Stimulated activated CD8-positive, alpha-beta memory T cell treated with anti-CD3 and anti-CD28 coated beads, Interleukin-4, amount 100 ng/mL, for 4 hours (primary cell): Measurements from ENCODE around the gene CD2.

Source experiments
- DNase-seq, 2 donors: peaks; one replicate each; pipeline ENCODE4 v3.0.0-alpha.2; 2020; ENCODE audit warnings: low read depth in 2 of 2, low spot score in 1 of 2

CD2 gene

DNA sequence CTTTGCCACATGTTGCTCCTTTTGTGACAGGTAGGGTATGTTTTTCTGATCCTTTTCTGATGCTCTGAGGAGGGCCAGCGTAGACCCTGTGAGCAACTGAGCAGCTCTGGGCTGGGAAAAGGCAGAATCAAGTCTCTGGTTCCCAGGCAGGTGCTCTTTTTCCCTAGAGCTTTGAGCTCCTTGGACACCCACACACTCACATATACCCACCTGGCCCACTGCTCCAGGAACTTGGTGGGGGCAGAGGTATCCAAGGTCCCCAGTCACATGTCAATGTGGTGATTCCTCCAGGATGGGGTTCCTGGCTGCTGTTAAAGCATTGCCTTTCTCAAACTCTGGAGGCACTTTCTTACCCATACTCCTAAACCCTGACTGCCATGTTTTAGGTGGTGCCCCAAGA is 5.4 kb downstream of the CD2 start:
- no peak for DNase-seq

- DNase-seq = no peak
Observed at GRCh38 chr1:116760487-116760886, 6.3 kb downstream of the CD2 start.

DNA sequence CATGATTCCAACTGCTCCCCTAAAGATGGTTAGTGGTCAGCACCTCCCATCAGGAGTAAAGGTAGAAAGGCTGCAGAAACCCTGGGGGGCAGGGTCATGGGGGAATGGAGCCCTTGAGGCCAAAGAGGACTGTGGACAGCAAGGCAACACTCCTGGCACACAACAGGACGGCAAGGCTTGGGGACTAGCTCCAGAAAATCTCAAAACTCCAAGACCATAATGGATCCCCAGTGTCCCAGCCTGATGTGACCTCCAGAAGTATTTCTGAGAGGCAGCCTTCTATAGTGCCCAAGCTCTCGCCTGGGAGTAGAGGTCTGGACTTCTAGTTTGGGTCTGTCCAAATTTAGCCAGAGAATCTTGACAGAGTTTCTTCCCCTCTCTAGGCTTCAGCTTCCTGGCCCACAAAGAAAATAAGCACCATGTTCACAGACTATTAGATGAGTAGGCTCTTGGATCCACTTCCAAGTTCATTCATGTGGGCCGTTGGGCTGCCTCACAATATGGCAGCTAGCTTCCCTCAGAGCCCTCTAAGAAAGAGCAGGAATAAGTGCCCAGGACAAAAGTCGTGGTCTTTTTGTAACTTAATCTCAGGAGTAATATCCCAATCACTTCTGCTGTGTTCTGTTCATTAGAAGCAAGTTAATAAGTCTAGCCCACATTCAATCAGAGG is 6.9 kb downstream of the CD2 start:
- DNase-seq = no peak

DNA sequence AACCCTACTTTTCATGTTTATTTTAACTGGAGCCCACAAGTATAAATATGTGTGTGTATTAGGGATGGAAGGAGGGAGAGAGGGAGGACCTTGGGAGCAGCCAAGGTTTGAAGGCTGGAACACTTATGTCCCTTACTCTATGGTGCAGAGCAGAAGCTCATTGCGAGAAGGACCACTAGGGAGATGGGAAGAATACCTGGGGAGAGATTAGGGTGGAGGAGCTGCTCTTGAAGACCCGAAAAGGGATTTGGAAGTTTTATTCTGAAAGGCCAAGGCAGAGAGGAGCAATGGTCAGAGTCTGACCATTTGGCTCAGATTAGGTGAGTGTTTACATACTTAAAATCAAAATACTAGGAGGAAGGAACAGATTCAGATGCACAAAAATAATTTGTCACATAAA is 8.1 kb downstream of the CD2 start:
- DNase-seq = no peak

DNA sequence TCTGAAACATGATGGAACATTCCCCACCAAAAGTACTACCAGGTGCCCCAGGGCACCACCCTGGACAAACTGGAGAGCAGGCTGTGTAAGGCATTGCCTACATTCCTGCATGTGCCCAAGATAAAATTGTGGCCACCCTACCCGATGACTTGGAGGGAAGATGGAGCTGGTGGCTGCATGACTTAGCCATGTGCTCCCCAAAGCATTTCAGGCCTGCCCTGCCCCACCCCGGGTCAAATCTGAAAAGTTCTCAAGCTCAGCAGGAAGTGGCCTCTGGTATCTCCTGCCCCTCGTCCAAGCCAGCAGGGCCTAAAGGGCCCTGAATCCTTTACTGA is 8.5 kb downstream of the CD2 start:
- no peak for DNase-seq

- DNase-seq = no peak
Observed at GRCh38 chr1:116763116-116763786, 9.0 kb downstream of the CD2 start.

GRCh38 chr1:116763787-116764465 is 9.7 kb downstream of the CD2 start:
- DNase-seq = no peak

GRCh38 chr1:116764466-116764898 is 10.3 kb downstream of the CD2 start:
- no peak for DNase-seq

- DNase-seq = no peak
Observed at GRCh38 chr1:116764906-116765862, 11.0 kb downstream of the CD2 start.

- DNase-seq = no peak
Observed at GRCh38 chr1:116765962-116766361, 11.7 kb downstream of the CD2 start.

DNA sequence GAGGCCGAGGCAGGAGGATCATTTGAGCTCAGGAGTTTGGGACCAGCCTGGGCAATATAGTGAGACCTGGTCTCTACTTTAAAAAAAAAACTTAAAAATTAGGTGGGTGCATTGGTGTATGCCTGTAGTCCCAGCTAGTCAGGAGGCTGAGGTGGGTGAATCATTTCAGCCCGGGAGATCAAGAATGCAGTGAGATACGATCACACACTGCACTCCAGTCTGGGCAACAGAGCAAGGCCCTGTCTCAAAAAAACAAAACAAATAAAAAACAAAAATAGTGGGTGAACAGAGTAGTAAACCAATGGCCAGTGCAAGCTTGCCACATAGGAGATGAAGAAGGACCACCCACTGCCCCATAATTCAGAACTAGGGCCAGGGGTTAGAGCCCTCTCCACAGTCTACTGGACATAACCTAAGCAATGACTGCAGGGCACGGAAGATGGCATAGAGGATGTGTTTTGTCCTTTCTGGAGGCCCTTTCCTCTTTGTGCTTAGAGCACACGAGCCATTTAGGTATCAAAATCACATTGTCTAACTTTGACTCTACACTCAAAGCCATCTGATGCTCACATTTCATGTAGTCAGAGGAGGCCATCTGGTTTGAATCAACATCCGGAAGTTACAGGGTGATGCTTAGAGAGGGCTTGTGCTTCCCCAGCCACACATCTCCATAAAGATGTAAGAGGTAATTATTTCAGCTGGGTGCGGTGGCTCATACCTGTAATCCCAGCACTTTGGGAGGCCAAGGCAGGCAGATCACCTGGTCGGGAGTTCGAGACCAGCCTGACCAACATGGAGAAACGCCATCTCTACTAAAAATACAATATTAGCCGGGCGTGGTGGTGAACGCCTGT is 12.6 kb downstream of the CD2 start:
- DNase-seq = no peak

- DNase-seq = no peak
Observed at GRCh38 chr1:116767782-116768382, 13.7 kb downstream of the CD2 start.

DNA sequence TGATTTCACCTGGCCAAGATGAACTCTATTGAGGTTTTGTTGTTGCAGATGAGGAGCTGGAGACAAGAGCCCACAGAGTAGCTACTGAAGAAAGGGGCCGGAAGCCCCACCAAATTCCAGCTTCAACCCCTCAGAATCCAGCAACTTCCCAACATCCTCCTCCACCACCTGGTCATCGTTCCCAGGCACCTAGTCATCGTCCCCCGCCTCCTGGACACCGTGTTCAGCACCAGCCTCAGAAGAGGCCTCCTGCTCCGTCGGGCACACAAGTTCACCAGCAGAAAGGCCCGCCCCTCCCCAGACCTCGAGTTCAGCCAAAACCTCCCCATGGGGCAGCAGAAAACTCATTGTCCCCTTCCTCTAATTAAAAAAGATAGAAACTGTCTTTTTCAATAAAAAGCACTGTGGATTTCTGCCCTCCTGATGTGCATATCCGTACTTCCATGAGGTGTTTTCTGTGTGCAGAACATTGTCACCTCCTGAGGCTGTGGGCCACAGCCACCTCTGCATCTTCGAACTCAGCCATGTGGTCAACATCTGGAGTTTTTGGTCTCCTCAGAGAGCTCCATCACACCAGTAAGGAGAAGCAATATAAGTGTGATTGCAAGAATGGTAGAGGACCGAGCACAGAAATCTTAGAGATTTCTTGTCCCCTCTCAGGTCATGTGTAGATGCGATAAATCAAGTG is 14.3 kb downstream of the CD2 start:
- no peak for DNase-seq

DNA sequence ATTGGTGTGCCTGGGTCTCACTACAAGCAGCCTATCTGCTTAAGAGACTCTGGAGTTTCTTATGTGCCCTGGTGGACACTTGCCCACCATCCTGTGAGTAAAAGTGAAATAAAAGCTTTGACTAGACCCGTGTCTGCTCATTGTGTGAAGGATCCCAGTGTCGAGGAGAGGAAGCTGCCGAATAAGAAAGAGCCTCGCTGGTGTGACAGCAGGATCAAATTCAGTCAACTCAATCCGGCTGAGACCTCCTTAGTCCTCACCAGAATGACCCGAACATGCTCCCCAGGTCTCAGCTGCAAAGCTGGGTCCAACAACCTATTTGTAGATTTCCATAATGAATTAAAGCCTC is 14.8 kb downstream of the CD2 start:
- no peak for DNase-seq

- peak in 1 of 2 donors; percentile 59 for DNase-seq
Observed at GRCh38 chr1:116769561-116769977, 15.3 kb downstream of the CD2 start.

- DNase-seq = no peak
Observed at GRCh38 chr1:116769994-116770393, 15.8 kb downstream of the CD2 start.

DNA sequence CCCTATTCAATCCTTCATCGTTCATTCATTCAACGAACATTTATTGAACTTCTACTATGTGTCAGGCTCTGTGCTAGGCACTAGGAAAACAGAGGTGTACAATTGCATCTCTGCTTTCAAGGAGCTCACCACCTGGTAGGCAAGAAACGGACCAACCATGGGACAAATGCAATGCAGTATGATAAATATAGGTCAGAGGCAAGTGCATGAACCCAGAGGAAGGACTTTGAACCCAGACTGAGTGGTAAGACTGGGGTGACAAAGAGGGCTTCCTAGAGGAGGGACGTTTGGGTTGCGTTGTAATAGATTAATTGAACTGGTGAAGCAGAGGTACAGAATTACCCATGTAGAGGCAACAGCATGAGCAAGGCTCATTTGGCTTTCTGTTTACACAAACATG is 16.4 kb downstream of the CD2 start:
- no peak for DNase-seq

- DNase-seq = no peak
Observed at GRCh38 chr1:116771997-116772647, 17.9 kb downstream of the CD2 start.

- DNase-seq = no peak
Observed at GRCh38 chr1:116772648-116773045, 18.4 kb downstream of the CD2 start.
